ENCODE measurements around the gene SART3.

GRCh38 chr12:108477055-108477880 is 83.7 kb downstream of the SART3 start:
- TF ChIP-seq CTCF (IDR thresholded peaks at IDR 0.05) (no peak), POLR2A (IDR thresholded peaks at IDR 0.05) (no peak)

Data from gastroesophageal sphincter (tissue), 3 donors.